ENCODE results near the gene ASTL.

The ASTL gene

GRCh38 chr2:96158554-96158940 is 20.2 kb upstream of the ASTL start:
- DNase-seq = no peak

- no peak for DNase-seq
Observed at GRCh38 chr2:96157649-96158553, 19.6 kb upstream of the ASTL start.

DNA sequence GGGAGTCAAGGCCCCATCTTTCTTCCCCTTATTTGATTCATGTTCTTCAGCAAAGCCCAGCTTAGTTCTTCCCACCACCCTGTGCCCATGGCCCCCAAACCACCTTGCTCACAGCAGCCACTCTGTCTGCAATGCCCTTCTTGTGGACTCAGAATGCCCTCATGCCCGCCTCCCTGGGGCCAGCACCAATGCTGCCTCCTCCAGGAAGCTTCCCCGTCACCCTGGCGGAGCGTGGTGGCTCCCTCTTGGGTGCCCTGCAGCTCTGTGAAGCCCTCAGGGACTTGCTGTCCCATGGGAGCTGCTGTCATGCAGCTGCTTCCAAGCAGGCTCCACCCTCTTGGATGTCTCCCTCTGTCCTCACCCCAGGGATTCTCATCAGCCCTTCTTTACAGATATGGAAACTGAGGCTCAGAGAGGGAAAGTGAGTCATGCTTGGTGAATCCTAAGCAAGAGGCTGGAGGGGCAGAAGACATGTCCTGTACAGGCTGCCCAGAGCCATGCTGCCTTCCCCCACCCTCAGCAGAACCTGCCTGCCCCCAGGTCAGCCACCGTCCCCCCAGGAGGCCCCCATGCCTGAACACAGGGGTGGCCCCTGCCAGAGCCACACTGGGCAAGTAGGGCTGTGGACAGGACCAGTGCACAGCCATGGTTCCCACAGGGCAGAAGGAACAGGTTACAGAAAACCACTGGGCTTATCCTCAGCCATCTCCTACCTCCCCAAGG is 18.8 kb upstream of the ASTL start:
- no peak for DNase-seq

DNA sequence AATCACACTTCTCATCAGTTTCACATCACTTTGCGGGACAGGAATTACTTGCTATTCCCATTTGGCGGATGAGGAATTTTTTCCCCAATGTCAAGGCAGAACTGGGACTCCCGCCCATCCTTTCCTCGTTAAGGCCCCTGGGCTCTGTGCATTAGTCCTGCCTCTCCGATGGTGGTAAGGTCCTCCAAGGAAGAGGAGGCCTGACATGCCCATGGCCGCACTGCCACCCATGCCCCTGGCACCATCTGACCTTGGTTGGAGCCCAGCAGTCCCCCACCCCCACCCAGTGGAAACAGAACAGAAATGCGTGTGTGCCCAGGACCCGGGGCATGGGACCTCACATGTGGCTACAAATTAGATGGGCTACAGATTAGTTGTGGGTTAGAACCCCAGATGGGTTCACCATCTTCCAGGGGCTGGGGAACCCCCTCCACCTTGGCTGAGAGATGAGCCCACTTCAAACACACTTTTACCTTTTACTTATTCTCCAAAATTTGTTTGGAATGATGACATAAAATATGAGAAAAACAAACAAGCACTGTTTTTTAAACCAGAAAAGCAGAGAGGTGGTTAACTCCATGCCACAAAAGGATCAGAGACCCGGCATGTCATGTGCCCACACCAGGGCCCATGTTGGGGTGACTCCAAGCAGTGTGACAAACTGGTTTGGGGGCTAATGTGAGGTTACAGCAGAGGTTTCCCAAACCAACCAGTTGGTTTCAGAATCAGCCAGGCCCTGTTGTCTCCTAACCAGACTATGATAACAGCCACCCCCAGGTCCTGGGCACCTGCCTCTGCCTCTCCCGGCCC is 17.9 kb upstream of the ASTL start:
- DNase-seq = no peak

GRCh38 chr2:96154506-96155380 is 16.4 kb upstream of the ASTL start:
- no peak for DNase-seq

DNA sequence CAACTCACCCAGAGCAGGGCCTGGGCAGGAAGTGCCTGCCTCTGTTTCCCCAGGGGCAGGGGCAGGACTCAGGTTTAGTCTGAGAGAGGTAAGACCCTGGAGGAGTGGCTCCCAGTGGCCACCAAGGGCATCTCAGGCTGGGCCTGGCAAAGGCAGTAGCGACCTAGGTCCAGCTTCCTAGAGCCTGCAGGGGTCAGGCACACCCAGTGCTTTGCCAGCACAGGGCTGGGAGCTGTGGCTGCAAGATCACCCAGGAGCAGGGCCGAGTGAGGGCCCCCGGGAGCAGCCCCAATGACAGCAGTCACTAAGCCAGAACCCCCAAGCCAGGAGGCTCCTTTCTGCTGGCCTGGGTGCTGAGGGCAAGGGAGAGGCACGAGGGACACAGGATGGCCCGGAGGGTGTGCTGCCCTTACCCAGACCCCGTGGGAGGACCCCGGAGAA is 15.7 kb upstream of the ASTL start:
- DNase-seq = no peak

- DNase-seq = no peak
Observed at GRCh38 chr2:96153291-96153713, 15.0 kb upstream of the ASTL start.

DNA sequence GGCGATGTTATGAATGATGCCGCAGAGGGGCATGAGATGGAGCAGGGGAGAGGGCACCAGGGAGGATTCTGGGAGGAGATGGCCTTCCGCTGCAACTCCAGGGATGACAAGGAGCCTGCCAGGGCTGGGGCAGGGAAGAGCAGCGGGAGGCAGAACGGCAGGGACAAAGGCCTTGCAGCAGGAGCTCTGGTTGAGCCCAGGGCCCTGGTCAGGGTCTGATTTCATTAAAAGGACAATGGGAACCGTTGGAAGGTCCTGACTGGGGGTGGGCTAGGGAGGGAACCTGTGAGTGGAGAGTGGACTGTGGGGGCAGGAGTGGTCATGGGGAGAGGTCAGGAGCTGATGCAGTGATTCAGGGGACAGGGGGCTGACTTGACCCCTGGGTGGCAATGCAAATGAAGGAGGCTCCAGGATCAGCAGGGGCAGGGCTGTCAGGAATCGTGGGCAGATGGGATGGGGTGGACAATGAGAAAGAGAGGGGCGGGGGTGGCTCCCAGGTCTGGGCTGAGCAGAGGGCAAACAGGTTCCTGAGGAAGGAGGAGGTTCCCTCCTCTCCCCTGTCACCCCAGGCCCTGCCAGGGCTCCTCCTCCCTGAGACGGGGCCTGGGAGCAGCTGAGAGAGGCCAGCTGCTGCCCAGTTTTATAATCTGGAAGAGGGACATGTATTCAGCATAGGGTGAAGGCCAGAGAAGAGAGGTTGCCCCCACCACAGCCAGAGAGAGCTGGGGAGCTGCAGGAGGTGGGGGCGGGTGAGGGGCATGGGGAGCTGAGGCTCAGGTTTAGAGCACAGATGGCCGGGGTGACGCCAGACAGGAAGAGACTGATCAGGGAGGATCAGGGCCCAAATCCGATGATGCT is 14.2 kb upstream of the ASTL start:
- no peak for DNase-seq

DNA sequence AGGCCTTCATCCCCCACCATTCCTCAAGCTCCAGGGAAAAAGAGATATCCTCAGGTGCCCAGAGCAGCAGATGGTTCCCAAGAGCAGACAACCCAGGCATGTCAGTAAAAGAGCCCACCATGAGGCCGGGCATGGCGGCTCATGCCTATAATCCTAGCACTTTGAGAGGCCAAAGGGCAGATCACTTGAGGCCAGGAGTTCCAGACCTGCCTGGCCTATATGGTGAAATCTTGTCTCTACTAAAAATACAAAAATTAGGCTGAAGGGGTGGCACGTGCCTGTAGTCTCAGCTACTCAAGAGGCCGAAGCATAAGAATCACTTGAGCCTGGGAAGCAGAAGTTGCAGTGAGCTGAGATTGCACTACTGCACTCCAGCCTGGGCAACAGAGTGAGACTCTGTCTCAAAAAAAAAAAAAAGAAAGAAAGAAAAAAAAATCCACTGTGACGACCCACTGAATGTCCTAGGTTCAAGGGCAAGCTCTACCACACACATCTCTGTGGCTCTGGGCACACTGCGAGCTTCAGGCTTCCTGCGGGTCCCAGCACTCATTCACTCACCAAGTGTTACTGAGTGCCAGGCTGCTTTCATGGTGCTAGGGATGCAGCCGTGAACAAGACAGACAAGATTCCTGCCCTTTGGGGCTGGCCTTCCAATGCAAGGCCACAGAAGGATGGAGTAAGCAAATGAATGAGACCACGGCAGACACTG is 13.4 kb upstream of the ASTL start:
- no peak for DNase-seq

GRCh38 chr2:96150791-96151594 is 12.7 kb upstream of the ASTL start:
- DNase-seq = no peak

DNA sequence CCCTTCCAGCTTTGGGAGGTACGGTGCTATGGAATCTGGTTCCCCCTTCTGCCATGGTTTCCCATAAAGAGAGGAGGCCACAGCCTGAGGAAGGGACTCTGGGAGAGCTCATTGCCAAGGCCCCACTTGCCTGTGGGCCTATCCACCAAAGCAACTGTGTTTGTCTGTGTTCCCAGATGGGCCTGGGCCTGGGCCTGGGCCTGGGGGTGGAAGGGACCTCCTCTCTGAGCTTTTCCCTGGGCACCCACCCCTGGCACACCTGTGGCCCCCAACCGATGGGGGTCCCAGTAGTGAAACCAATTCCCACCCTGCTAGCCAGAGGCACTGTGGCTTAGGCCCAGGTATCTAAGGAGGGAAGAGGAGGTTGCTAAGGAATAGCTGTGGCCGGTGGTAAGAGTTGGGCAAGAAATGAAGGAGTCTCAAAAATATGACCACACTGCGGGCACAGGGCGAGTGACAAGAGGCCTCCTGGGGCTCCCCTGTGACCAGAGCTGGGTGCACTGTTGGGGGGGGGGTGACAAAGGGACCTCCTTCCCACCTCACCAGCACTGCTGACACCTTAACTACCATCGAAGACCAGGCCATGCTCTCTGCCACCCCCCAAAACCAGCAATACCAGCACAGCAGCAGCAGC is 11.8 kb upstream of the ASTL start:
- no peak for DNase-seq

GRCh38 chr2:96148410-96149217 is 10.3 kb upstream of the ASTL start:
- DNase-seq = peak; percentile 71 to 86

GRCh38 chr2:96147593-96148201 is 9.4 kb upstream of the ASTL start:
- no peak for DNase-seq

DNA sequence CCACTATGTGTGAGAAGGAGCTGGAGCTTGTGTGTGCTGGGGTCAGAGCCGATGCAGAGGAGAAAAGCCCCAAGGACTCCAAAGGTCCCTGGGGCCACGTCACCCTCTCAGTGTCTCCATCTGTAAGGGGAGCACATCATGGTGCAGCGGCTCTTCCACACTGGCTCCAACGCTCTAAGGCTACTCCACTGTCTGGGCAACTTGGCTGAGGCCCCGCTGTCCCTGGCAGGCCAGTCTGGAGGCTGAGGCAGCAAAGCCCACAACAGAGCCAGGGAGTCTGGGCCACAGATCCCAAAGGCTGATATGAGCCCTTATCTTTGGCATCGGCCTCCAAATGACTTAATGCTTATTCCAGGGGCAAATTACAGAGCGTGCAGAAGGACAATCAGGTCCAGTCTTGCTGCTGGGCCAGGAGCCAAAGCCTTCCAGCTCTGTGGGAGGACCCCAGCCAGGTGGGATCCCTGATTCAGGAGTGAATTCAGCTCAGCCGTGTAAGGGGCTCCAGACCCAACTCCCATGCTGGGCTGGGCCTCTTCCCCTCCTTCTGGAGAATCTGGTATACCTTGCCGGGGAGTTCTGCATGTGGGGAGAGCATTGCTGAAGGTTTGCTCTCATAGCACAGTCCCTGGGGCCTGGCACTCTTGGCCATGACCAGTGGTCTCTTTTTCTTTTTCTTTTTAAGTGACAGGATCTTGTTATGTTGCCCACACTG is 8.7 kb upstream of the ASTL start:
- no peak for DNase-seq

- DNase-seq = no peak
Observed at GRCh38 chr2:96146153-96146880, 8.0 kb upstream of the ASTL start.

- DNase-seq = no peak
Observed at GRCh38 chr2:96145848-96146152, 7.5 kb upstream of the ASTL start.
